Measurements from ENCODE around the gene OBSCN. TPM values are rescaled to one million over a fixed set of nuclear protein-coding genes. Genes with fewer than 3 reads are reported as not detected.

OBSCN gene
- total RNA-seq, 1 donor from 2014 or later, result 7.6 TPM

DNA sequence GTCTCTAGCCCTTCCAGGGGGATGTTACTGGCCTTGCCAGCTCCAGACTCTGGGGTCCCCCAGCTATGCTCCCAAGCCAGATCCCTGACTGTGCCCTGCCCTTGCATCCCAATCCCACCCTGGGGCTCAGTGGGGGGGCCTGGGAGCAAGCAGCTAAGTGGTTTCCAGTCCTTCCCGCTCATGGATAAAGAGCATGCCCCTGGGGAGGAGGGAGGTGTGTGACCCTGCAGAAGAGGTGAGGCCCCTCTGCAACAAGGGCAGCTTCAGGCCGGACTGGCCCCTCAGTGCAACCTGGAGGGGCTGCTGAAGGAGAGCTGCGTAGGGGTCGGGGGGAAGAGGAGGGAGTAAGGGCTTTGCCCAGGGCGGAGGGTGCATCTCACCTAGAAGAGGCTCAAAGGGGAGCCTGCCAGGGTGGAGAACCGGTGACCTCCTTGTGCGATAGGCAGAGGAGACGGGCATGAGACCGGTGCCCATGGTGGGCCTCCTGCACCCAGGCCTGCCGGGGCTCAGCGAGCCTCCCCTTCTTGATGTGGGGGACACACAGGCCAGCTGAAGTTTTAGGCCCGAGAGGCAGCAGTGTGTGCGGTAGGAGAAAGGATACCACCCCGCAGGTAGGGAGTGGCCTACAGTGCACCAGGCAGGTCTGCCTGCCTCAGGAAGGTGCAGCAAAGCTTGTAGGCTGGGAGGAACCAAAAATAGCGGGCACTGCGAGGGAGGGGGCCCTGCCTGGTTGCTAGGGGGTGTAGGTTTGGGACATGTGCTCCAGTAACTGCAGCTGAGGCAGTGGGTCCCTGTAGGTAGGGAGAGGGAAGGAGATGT, 3.1 kb downstream of the OBSCN start:
- DNase-seq (ENCODE audit: low read depth) (no peak), FAIRE-seq (no peak)
- Histone ChIP-seq H3K36me3 (ENCODE audit: control insufficient read depth, insufficient read depth, low read length) (no peaks in the 10 kb centered on the region), H3K27me3 (ENCODE audit: control insufficient read depth, insufficient read depth, low read length) (peaks cover 12% of the 10 kb centered on the region), H3K4me3 (ENCODE audit: low read depth, low read length) (no peak overlapping the region)
- TF ChIP-seq, protein P1, sequence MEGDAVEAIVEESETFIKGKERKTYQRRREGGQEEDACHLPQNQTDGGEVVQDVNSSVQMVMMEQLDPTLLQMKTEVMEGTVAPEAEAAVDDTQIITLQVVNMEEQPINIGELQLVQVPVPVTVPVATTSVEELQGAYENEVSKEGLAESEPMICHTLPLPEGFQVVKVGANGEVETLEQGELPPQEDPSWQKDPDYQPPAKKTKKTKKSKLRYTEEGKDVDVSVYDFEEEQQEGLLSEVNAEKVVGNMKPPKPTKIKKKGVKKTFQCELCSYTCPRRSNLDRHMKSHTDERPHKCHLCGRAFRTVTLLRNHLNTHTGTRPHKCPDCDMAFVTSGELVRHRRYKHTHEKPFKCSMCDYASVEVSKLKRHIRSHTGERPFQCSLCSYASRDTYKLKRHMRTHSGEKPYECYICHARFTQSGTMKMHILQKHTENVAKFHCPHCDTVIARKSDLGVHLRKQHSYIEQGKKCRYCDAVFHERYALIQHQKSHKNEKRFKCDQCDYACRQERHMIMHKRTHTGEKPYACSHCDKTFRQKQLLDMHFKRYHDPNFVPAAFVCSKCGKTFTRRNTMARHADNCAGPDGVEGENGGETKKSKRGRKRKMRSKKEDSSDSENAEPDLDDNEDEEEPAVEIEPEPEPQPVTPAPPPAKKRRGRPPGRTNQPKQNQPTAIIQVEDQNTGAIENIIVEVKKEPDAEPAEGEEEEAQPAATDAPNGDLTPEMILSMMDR (IDR thresholded peaks at IDR 0.05; ENCODE audit: insufficient read depth, low read length, severe bottlenecking), result no peak

DNA sequence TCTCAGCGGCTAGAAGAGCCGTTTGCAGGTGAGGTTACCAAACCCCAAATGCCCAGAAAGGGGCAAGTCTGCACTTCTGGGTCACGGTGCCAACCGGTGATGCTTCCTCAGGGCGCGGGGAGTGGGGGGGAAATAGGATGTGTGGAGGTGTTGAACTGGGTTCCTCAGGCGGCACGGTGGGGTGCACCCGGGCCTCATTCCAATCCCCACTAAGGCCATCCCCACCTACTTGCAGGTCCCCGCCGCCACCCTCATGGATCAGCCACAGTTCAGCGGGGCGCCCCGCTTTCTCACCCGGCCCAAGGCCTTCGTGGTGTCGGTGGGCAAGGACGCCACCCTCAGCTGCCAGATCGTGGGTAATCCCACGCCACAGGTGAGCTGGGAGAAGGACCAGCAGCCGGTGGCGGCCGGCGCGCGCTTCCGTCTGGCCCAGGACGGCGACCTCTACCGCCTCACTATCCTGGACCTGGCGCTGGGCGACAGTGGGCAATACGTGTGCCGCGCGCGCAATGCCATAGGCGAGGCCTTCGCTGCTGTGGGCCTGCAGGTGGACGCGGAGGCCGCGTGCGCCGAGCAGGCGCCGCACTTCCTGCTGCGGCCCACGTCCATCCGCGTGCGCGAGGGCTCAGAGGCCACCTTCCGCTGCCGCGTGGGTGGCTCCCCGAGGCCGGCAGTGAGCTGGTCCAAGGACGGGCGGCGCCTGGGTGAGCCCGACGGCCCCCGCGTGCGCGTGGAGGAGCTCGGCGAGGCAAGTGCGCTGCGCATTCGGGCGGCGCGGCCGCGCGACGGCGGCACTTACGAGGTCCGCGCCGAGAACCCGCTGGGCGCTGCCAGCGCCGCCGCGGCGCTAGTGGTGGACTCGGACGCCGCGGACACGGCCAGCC, 3.9 kb downstream of the OBSCN start:
- DNase-seq (ENCODE audit: low read depth) (no peak), FAIRE-seq (no peak)
- Histone ChIP-seq H3K4me3 (ENCODE audit: low read depth, low read length) (no peak overlapping the region), H3K27me3 (ENCODE audit: control insufficient read depth, insufficient read depth, low read length) (peaks cover 6% of the 10 kb centered on the region), H3K36me3 (ENCODE audit: control insufficient read depth, insufficient read depth, low read length) (no peaks in the 10 kb centered on the region)
- TF ChIP-seq, protein P1 (IDR thresholded peaks at IDR 0.05; ENCODE audit: insufficient read depth, low read length, severe bottlenecking), result no peak

DNA sequence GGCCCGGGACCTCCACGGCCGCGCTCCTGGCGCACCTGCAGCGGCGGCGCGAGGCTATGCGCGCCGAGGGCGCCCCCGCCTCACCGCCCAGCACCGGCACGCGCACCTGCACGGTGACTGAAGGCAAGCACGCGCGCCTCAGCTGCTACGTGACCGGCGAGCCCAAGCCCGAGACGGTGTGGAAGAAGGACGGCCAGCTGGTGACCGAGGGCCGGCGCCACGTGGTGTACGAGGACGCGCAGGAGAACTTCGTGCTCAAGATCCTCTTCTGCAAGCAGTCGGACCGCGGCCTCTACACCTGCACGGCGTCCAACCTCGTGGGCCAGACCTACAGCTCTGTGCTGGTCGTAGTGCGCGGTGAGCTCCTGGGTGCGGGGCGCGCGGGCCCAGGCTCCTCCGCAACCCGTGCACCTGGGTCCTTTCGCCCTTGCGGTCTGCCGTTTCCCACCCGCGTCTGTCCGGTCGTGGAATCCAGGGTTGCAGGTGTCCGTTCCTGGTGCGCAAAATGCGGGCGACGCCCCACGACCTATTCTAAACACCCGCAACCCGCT, 4.6 kb downstream of the OBSCN start:
- DNase-seq (ENCODE audit: low read depth), result no peak
- Histone ChIP-seq H3K4me3 (ENCODE audit: low read depth, low read length) (peak overlapping the region; percentile 57), H3K36me3 (ENCODE audit: control insufficient read depth, insufficient read depth, low read length) (no peaks in the 10 kb centered on the region), H3K27me3 (ENCODE audit: control insufficient read depth, insufficient read depth, low read length) (peaks cover 4% of the 10 kb centered on the region)
- TF ChIP-seq, protein P1 (IDR thresholded peaks at IDR 0.05; ENCODE audit: insufficient read depth, low read length, severe bottlenecking), result no peak
- no peak for FAIRE-seq

DNA sequence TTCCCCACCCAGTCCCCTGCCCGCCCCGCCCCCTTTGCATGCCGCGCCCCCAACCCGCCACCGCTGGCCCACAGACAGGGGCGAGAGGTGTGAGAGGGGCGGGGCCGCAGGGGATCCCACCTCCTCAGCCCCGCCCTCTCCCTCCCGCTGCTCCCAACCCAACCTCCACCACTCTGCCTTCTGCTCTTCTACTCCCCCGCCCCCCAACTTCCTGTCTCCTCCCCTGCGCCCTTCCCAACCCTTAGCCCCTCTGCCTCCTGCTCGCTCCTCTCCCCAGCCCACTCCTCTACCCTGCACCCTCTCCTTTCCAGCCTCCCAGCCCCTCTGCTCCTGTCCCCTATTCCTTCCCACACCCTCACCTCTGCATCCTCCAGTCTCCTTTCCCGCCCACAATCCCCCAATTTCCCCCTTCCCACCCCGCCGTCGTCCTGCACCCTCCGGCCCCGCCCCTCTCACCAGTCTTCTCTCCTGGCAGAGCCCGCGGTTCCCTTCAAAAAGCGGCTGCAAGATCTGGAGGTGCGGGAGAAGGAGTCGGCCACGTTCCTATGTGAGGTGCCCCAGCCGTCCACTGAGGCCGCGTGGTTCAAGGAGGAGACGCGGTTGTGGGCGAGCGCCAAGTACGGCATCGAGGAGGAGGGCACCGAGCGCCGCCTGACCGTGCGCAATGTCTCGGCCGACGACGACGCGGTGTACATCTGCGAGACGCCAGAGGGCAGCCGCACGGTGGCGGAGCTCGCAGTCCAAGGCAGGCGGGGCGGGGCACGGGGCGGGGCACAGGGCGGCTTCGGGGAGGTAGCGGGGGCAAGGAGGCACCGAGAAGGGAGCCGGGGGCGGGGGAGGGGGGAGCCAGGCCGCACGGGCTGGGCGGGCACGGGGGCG, 5.4 kb downstream of the OBSCN start:
- H3K4me3 ChIP-seq (ENCODE audit: low read depth, low read length), result peak overlapping the region; percentile 57
- DNase-seq (ENCODE audit: low read depth) (peak; percentile 70), FAIRE-seq (no peak)
- TF ChIP-seq, protein P1 (IDR thresholded peaks at IDR 0.05; ENCODE audit: insufficient read depth, low read length, severe bottlenecking), result peak; percentile 77
- no peaks in the 10 kb centered on the region for H3K36me3 ChIP-seq (ENCODE audit: control insufficient read depth, insufficient read depth, low read length)
- H3K27me3 ChIP-seq (ENCODE audit: control insufficient read depth, insufficient read depth, low read length), result peaks cover 3% of the 10 kb centered on the region
